SH-SY5Y (cell line): ENCODE results near the gene URB2.

ENCODE experiments used
- GATA2 ChIP-seq: IDR thresholded peaks from 2 replicates; pipeline ENCODE4 v1.6.1; 2011; ENCODE audit warnings: mild to moderate bottlenecking, low read depth, low read length
- GATA3 ChIP-seq: IDR thresholded peaks from 2 replicates; pipeline ENCODE4 v1.6.1; 2011; ENCODE audit warnings: low read depth, mild to moderate bottlenecking, low read length, moderate library complexity

DNA sequence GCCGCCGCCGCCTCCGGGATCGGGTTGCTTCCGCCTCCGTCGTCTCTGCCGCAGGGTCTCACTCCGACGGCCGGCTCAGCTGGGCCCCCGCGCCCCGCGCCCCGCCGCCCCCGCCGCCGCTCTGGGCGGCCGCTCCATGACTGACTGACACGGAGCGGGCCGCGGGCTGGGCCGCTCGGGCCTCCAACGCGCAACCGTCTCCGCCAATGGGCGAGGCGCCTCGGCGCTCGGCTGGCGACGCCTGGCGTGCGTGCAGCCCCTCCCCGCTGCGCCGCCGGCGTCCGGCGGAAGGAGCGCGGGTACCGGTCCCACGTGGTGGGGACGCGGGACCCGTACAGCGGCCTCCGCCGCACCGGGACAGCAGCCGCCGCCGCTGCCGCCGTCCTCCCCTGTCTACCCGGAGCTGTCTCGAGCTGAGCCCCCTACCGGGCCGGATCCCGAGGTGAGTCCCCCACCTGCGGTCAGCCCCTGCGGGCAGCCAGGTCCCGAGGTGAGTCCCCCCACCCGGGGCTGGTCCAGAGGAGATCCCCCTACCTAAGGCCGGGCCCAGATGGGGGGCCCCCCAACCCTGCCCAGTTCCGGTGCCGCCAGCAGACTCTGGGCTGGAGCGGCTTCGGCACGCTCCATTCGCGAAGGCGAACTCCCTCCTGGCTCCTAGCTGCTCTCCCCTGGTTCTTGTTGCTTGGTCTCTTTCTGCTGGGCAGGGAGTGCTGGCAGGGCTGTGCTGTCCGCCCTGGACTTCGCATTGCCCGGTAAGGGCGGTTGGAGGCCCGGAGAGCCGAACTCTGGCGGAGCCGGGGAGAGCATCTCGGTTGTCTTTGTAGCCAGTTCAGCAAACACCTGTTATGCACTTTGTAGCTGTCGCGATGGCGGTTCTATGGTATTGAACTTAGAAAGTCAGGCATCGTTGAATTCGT is at the start of gene URB2, which contains the start of gene TAF5L:
- TF ChIP-seq GATA3 (no peak), GATA2 (0 out of 2 replicates have a peak, but pooled peaks have one; percentile 14)
